NB4 (cell line): ENCODE results near the gene CYFIP2.

Experiments
- DNase-seq: peaks from one replicate; pipeline ENCODE4 v3.0.0; 2010; ENCODE audit warnings: low read depth
- H3K4me3 ChIP-seq: one replicate; pipeline ENCODE4 v1.5.1; 2011; ENCODE audit warnings: mild to moderate bottlenecking, low read depth, low read length, moderate library complexity
- MYC ChIP-seq: IDR thresholded peaks from 2 replicates; pipeline ENCODE4 v1.6.1; 2011; ENCODE audit warnings: low read depth, low read length
- POLR2A ChIP-seq: IDR thresholded peaks from 2 replicates; pipeline ENCODE4 v1.6.1; 2011; ENCODE audit warnings: mild to moderate bottlenecking; ENCODE audit not compliant: insufficient read length; ENCODE audit errors: extremely low read depth
- TF ChIP-seq, protein P1 (sequence below): IDR thresholded peaks from 2 replicates; pipeline ENCODE4 v1.6.1; 2011; ENCODE audit warnings: low read depth, low read length
- TF ChIP-seq, protein P2 (sequence below): IDR thresholded peaks from one replicate; pipeline ENCODE4 v1.5.1; 2012; ENCODE audit warnings: low read depth, low read length

Gene CYFIP2

DNA sequence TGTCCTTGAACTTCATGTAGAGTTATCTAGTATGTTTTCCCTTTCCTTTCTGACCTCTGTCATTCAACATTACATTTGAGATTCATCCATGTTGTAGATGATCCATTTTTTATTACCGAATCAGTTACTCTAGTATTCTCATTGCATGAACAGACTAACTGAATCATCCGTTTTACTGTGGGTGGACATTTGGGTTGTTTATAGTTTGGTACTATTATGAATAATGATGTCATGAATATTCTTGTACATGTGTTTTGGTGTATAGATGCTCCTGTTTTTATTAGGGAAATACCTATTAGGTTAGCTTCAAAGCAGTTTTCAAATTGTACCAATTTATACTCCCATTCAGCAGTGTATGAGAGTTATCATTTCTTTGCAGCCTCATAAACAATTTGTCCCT, 99.8 kb downstream of the CYFIP2 start:
- no peak overlapping the region for H3K4me3 ChIP-seq
- TF ChIP-seq, protein P1, sequence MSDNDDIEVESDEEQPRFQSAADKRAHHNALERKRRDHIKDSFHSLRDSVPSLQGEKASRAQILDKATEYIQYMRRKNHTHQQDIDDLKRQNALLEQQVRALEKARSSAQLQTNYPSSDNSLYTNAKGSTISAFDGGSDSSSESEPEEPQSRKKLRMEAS, result no peak
- TF ChIP-seq MYC, result no peak
- TF ChIP-seq POLR2A, result no peak
- TF ChIP-seq, protein P2, sequence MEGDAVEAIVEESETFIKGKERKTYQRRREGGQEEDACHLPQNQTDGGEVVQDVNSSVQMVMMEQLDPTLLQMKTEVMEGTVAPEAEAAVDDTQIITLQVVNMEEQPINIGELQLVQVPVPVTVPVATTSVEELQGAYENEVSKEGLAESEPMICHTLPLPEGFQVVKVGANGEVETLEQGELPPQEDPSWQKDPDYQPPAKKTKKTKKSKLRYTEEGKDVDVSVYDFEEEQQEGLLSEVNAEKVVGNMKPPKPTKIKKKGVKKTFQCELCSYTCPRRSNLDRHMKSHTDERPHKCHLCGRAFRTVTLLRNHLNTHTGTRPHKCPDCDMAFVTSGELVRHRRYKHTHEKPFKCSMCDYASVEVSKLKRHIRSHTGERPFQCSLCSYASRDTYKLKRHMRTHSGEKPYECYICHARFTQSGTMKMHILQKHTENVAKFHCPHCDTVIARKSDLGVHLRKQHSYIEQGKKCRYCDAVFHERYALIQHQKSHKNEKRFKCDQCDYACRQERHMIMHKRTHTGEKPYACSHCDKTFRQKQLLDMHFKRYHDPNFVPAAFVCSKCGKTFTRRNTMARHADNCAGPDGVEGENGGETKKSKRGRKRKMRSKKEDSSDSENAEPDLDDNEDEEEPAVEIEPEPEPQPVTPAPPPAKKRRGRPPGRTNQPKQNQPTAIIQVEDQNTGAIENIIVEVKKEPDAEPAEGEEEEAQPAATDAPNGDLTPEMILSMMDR, result no peak
- DNase-seq, result no peak

DNA sequence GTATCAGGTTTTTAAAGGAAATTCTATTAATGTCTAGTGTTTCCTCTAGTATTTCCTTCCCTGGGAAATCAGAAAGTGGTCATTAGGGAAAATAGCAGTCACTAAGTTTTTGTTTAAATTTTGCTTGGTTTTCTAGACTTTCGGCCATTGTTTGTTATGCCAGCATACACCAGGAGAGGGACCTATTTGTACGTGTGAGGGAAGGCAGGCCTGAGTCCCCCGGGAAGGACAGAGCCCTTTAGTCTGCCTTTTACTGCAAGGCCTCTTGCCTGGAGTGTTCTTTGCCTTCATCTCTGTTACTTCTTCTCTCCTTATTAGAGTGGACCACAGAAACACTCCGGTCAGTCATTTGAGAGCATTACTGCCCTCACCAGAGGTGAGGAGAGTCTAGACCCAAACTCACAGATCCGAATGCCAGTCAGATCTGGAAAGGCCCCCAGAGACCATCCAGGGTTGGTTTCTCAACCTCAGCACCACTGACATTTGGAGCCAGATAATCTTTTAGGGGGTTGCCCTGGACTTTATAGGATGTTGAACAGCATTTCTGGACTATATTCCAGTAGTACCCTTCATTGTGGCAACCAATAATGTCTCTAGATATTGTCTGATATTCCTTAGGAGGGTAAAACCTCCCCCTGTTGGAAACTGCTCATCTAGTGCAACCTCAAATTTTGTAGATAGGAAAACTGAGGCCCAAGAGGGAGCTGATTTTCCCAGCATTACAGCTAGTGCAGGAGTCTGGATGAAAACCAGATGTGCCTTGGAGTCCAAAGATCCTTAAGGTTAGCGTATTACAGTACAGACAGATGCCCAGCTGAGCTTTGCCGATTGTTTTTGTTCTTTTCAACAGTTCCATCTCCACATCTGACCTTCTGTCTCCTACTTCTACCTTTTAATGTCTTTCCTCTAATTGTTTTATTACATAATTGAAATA, 101.1 kb downstream of the CYFIP2 start:
- DNase-seq, result peak; percentile 65
- no peak overlapping the region for H3K4me3 ChIP-seq
- TF ChIP-seq MYC (no peak), POLR2A (no peak)
- TF ChIP-seq, protein P1, result no peak
- TF ChIP-seq, protein P2, result peak; percentile 54

DNA sequence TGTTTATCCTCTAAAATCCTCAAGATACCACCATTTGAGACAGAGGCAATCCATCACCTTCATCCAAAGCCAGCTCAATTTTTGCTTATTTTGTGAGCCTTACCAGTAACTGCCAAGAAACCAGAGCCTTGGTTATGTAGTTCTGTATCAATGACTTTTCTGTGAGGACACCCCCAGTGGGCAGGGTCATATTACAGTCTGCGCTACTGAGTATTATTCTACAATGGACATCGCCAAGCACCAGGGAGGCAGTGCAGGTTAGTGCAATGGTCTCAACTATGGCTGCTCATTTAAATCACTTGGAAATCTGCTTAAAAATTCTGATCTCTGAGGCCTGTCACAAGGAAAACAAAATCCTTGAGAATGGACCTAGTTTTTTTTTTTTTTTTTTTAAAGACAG, 103.6 kb downstream of the CYFIP2 start:
- no peak overlapping the region for H3K4me3 ChIP-seq
- DNase-seq, result no peak
- no peak for TF ChIP-seq MYC
- TF ChIP-seq, protein P1, result no peak
- TF ChIP-seq, protein P2, result no peak
- no peak for TF ChIP-seq POLR2A

DNA sequence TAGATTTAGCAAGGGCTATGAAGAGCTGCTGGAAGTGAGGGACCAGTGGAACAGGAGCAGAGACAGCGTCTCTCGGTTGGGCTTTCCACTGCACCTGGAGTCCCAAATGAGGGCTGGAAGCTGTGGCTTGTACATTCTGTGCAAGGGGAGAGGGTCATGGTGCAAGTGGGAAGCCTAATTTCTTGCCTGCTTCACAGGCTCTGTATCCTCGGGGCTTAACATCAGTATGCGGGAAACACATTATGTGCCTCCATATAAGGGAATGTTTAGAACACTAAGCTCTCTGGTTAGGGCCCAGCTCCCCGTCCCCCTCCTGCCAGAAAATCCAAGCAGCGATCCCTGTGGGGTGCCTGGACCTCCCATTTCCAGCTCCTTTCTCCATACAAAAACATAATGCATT, 105.0 kb downstream of the CYFIP2 start:
- H3K4me3 ChIP-seq, result no peak overlapping the region
- no peak for TF ChIP-seq MYC
- no peak for TF ChIP-seq POLR2A
- TF ChIP-seq, protein P2, result no peak
- TF ChIP-seq, protein P1, result no peak
- DNase-seq, result no peak

DNA sequence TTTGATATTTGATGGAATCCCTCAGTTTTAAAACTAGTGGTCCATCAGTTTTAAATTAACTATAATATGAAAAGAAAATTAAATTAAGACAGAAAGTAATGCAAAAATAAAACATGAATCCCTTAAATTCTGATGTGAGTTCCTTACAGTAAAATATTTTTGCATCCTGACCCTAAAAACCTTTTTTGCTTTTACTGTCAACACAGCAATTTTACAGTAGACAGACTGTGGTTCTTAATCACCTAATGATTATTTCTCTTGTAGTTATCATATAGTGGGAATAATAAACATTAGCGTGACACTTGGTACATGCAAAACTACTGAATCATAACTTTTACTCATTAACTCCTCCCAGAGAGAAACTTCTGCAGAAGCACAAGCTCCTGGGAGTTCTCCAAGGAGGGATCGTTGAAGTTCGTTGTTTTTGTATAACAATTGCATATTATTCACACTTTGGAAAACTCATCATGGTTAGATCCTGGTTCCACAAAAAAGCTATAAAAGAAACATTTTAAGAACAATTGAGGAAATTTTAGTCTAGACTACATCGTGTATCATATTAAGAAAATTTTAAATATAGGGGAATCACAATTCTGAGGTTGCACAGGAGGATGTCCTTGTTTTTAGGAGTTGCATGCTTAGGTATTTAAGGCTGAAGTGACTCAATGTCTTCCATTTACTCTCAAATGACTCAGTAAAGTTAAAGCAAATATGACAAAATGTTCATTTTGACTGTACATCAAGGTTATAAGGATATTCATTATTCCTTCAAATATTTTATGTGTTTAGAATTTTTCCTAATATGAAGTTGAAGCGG, 105.9 kb downstream of the CYFIP2 start:
- TF ChIP-seq POLR2A (no peak), MYC (no peak)
- TF ChIP-seq, protein P1, result no peak
- TF ChIP-seq, protein P2, result no peak
- no peak overlapping the region for H3K4me3 ChIP-seq
- DNase-seq, result no peak
